HG02870 (cell line): Measurements from ENCODE around the gene GLRX5.

Experiments
- ATAC-seq: cut with Tn5 transposase; IDR thresholded peaks from one replicate; pipeline ENCODE4 v1.9.1; 2021; ENCODE audit warnings: mild to moderate bottlenecking, moderate library complexity; ENCODE audit not compliant: unreplicated experiment

The GLRX5 gene

GRCh38 chr14:95515596-95516552 is 19.0 kb upstream of the GLRX5 start:
- peak; percentile 81 for ATAC-seq

- peak; percentile 37 for ATAC-seq
Measured at GRCh38 chr14:95516554-95517181, 18.2 kb upstream of the GLRX5 start, which contains the start of gene SYNE3. Gene SYNE3 (minus strand): TSS chr14:95516650. CDS start chr14:95475821, 40,829 bp downstream.

- ATAC-seq: no peak
Measured at GRCh38 chr14:95518045-95518751, 16.7 kb upstream of the GLRX5 start.

GRCh38 chr14:95519699-95520098 is 15.2 kb upstream of the GLRX5 start:
- ATAC-seq: no peak

GRCh38 chr14:95520346-95520745 is 14.5 kb upstream of the GLRX5 start:
- no peak for ATAC-seq

- no peak for ATAC-seq
Measured at GRCh38 chr14:95521001-95521400, 13.8 kb upstream of the GLRX5 start.

- no peak for ATAC-seq
Measured at GRCh38 chr14:95522116-95522515, 12.7 kb upstream of the GLRX5 start.

- no peak for ATAC-seq
Measured at GRCh38 chr14:95522556-95522955, 12.3 kb upstream of the GLRX5 start.

GRCh38 chr14:95523051-95523814 is 11.6 kb upstream of the GLRX5 start:
- no peak for ATAC-seq

GRCh38 chr14:95523815-95524448 is 10.9 kb upstream of the GLRX5 start:
- ATAC-seq: no peak

GRCh38 chr14:95524706-95525512 is 9.9 kb upstream of the GLRX5 start:
- no peak for ATAC-seq

- no peak for ATAC-seq
Measured at GRCh38 chr14:95525999-95526398, 8.9 kb upstream of the GLRX5 start.

GRCh38 chr14:95526483-95527386 is 8.1 kb upstream of the GLRX5 start:
- ATAC-seq: no peak

- ATAC-seq: no peak
Measured at GRCh38 chr14:95527387-95528002, 7.4 kb upstream of the GLRX5 start.

GRCh38 chr14:95529216-95529615 is 5.6 kb upstream of the GLRX5 start:
- ATAC-seq: no peak

- no peak for ATAC-seq
Measured at GRCh38 chr14:95530473-95531276, 4.2 kb upstream of the GLRX5 start.

- no peak for ATAC-seq
Measured at GRCh38 chr14:95531473-95531872, 3.4 kb upstream of the GLRX5 start.
